Fibroblast of lung (primary cell): ENCODE measurements around the gene PIEZO2. TPM values are rescaled to one million over a fixed set of nuclear protein-coding genes. Genes with fewer than 3 reads are reported as not detected.
A peak's percentile ranks its signal among the peaks of the same experiment; 100 is the strongest.

Source experiments
- DNase-seq, 2 donors: peaks; one replicate each; pipeline versions ENCODE4 v3.0.0 to v3.0.0-alpha.2; 2010; ENCODE audit warnings: low read depth in 2 of 2
- H2AFZ ChIP-seq: 2 replicates; pipeline ENCODE4 v1.5.1; 2012; ENCODE audit warnings: low read length, control low read depth, inconsistent platforms
- H3K27ac ChIP-seq: 2 replicates; pipeline ENCODE4 v1.5.1; 2011; ENCODE audit warnings: low read length, control low read depth; ENCODE audit not compliant: insufficient read depth
- H3K27me3 ChIP-seq: 2 replicates; pipeline ENCODE4 v1.5.1; 2011; ENCODE audit warnings: mild to moderate bottlenecking, low read length; ENCODE audit not compliant: control insufficient read depth, insufficient read depth
- H3K36me3 ChIP-seq: 2 replicates; pipeline ENCODE4 v1.5.1; 2011; ENCODE audit warnings: low read length; ENCODE audit not compliant: control insufficient read depth, insufficient read depth
- H3K4me1 ChIP-seq: 2 replicates; pipeline ENCODE4 v1.5.1; 2011; ENCODE audit warnings: low read length; ENCODE audit not compliant: control insufficient read depth, insufficient read depth; ENCODE audit errors: extremely low read depth
- H3K4me2 ChIP-seq: 2 replicates; pipeline ENCODE4 v1.5.1; 2011; ENCODE audit warnings: low read length, control low read depth; ENCODE audit not compliant: insufficient read depth; ENCODE audit errors: extremely low read depth
- H3K4me3 ChIP-seq, 4 experiments: fragments of 200-600 bp in 1 of 4; sonication (generic) in 1 of 4; replicated peaks in 1 of 4; 2 replicates each; pipeline ENCODE4 v1.5.1; 2011 to 2016; ENCODE audit warnings: low read length in 4 of 4, low read depth in 3 of 4, mild to moderate bottlenecking in 3 of 4, control low read depth in 2 of 4, inconsistent platforms in 1 of 4, mixed read lengths in 1 of 4; ENCODE audit not compliant: insufficient read depth in 1 of 4; ENCODE audit errors: control extremely low read depth in 1 of 4
- H3K79me2 ChIP-seq: 2 replicates; pipeline ENCODE4 v1.5.1; 2012; ENCODE audit warnings: mild to moderate bottlenecking, low read length, inconsistent platforms; ENCODE audit not compliant: control insufficient read depth, insufficient read depth
- H3K9ac ChIP-seq: 2 replicates; pipeline ENCODE4 v1.5.1; 2011; ENCODE audit warnings: mild to moderate bottlenecking, low read length, control low read depth; ENCODE audit not compliant: insufficient read depth
- H3K9me3 ChIP-seq: 2 replicates; pipeline ENCODE4 v1.5.1; 2012; ENCODE audit warnings: low read depth, low read length; ENCODE audit not compliant: control insufficient read depth, insufficient read depth
- H4K20me1 ChIP-seq: 2 replicates; pipeline ENCODE4 v1.5.1; 2011; ENCODE audit warnings: low read length; ENCODE audit not compliant: control insufficient read depth, insufficient read depth; ENCODE audit errors: extremely low read depth
- CTCF ChIP-seq, 2 donors: IDR thresholded peaks in 1 of 2; conservative IDR thresholded peaks in 1 of 2; 1 replicate in 1 of 2; 2 replicates in 1 of 2; pipeline ENCODE4 v1.5.1; 2011 to 2012; ENCODE audit warnings: low read length in 2 of 2, control low read depth in 1 of 2, inconsistent platforms in 1 of 2, low read depth in 1 of 2, mild to moderate bottlenecking in 1 of 2
- EZH2 ChIP-seq: IDR thresholded peaks from 2 replicates; pipeline ENCODE4 v1.5.1; 2012; ENCODE audit warnings: low read length, control low read depth, mild to moderate bottlenecking; ENCODE audit errors: missing control alignments
- polyA plus RNA-seq, 2 donors: library from polyadenylated mRNA; depleted of rRNA in 1 of 2; stranded (reverse) in 1 of 2; unstranded in 1 of 2; fragments of >200 nt; gene quantifications; 2 replicates each; pipeline ENCODE4 v1.2.1, GENCODE V29; 2011 to 2012; ENCODE audit warnings: missing spikeins in 1 of 2
- total RNA-seq: library from RNA; depleted of rRNA; stranded (reverse); fragments of >200 nt; gene quantifications from 2 replicates; pipeline ENCODE4 v1.2.1, GENCODE V29; 2014

The PIEZO2 gene
- total and polyA plus RNA-seq, 2 donors (not counting 1 experiment from before 2014, with no cell fraction given), result 1.2 to 6.6 TPM

- no peak overlapping the region for H3K4me2 ChIP-seq
- H3K9me3 ChIP-seq, result no peaks in the 10 kb centered on the region
- no peaks in the 10 kb centered on the region for H3K4me1 ChIP-seq
- no peak overlapping the region for H3K27ac ChIP-seq
- TF ChIP-seq EZH2, result no peak
- no peak for TF ChIP-seq CTCF (conservative IDR thresholded peaks at IDR 0.05 in 1 of 2, IDR thresholded peaks at IDR 0.05 in 1 of 2; ENCODE audit: low read depth in 1 of 2, low read length in 2 of 2)
- no peaks in the 10 kb centered on the region for H3K36me3 ChIP-seq
- H3K4me3 ChIP-seq, result no peak overlapping the region
- peak in 1 of 2 donors; percentile 2 for DNase-seq
- H3K27me3 ChIP-seq, result no peaks in the 10 kb centered on the region
- no peak overlapping the region for H2AFZ ChIP-seq
- no peaks in the 10 kb centered on the region for H3K79me2 ChIP-seq
- H3K9ac ChIP-seq, result no peak overlapping the region
- no peaks in the 10 kb centered on the region for H4K20me1 ChIP-seq
These were observed 462.0 kb downstream of the PIEZO2 start for GRCh38 chr18:10687161-10687925.

DNA sequence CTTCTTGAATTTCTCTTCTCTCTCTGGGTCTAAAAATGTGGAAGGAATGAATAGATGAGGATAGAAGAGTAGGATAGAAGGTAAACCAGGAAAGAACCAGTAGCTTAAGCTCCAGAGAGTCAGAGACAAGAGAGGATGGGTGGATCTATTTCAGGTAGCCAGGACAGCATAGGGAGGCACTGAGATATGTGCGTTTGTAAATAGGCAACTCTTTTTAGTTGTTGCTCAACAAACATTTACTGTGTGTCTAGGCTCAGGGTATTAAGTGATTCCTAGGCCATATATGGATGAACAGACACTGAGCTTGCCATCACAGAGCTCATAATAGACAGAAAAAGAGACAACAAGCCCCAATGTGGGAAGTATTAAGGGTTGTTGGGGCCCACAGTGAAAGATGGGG, 463.1 kb downstream of the PIEZO2 start:
- Histone ChIP-seq H4K20me1 (no peaks in the 10 kb centered on the region), H3K9me3 (no peaks in the 10 kb centered on the region), H3K4me1 (no peaks in the 10 kb centered on the region), H2AFZ (no peak overlapping the region), H3K4me3 (no peak overlapping the region), H3K27ac (no peak overlapping the region), H3K36me3 (no peaks in the 10 kb centered on the region), H3K79me2 (no peaks in the 10 kb centered on the region), H3K4me2 (no peak overlapping the region), H3K27me3 (no peaks in the 10 kb centered on the region), H3K9ac (no peak overlapping the region)
- TF ChIP-seq EZH2 (no peak), CTCF (conservative IDR thresholded peaks at IDR 0.05 in 1 of 2, IDR thresholded peaks at IDR 0.05 in 1 of 2; ENCODE audit: low read depth in 1 of 2, low read length in 2 of 2) (no peak)
- DNase-seq, result no peak

DNA sequence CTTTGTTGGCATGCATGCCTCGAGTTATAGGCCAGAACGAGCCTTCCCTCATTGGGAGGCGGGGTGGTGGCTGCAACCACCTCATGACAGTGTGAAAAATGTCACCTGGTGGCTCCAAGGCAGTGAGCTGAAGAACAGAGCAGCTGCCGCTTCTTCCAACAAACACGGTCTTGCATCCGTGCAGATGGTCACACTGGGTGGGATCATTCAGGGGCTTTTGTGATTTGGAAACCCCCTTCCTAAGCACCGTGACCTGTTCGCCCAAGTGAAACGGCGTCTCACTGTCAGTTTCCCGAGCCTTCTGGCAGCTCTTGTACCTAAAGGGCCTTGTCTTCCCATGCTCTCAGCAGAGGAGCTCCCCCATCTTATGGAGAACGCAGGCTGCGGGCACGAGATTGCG, 463.9 kb downstream of the PIEZO2 start:
- Histone ChIP-seq H3K4me3 (no peak overlapping the region), H3K79me2 (no peaks in the 10 kb centered on the region), H3K9me3 (no peaks in the 10 kb centered on the region), H3K36me3 (no peaks in the 10 kb centered on the region), H2AFZ (no peak overlapping the region), H3K4me2 (no peak overlapping the region), H4K20me1 (no peaks in the 10 kb centered on the region), H3K27me3 (no peaks in the 10 kb centered on the region), H3K4me1 (no peaks in the 10 kb centered on the region), H3K9ac (no peak overlapping the region), H3K27ac (no peak overlapping the region)
- no peak for TF ChIP-seq CTCF (conservative IDR thresholded peaks at IDR 0.05 in 1 of 2, IDR thresholded peaks at IDR 0.05 in 1 of 2; ENCODE audit: low read depth in 1 of 2, low read length in 2 of 2)
- no peak for TF ChIP-seq EZH2
- no peak for DNase-seq
